Measurements from ENCODE around the gene AXL.
A peak's percentile ranks its signal among the peaks of the same experiment; 100 is the strongest.

AXL gene

GRCh38 chr19:41234512-41235168, 15.6 kb downstream of the AXL start:
- DNase-seq: no peak

DNA sequence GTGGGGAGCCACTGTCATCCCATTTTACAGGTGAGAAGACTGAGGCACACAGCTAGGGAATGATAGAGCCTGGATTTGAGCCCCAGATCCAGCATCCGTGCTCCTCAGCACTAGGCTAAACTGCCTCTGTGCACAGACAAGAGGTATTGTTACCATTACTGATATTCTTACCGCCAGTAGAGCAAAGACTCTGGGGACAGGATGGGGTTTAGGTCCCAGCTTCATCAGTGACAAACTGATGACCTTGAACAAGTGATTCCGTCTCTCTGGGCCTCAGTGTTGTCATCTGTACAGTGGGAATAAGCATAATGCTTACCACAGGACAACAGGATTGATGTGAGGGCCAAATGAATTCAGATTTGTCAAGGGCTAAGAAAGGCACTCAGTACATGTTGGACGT, 16.5 kb downstream of the AXL start:
- DNase-seq: no peak

- DNase-seq: peak in 2 of 56 donors; percentile 11 to 15
Observed at GRCh38 chr19:41238244-41238643, 19.2 kb downstream of the AXL start.

DNA sequence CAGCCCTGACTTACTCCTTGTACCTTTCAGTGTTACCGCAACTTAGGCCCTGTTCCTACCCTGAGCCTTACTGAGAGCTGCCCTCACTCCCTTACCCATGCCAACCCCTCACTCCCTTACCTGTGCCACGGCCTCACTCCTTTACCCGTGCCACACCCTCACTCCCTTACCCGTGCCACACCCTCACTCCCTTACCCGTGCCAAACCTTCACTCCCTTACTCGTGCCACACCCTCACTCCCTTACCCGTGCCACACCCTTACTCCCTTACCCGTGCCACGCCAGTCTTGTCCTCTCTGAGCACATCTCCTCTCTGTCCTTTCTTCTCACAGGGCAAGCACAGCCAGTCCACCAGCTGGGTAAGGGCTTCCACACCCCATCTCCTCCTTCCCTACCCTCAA, 20.3 kb downstream of the AXL start:
- DNase-seq: no peak

DNA sequence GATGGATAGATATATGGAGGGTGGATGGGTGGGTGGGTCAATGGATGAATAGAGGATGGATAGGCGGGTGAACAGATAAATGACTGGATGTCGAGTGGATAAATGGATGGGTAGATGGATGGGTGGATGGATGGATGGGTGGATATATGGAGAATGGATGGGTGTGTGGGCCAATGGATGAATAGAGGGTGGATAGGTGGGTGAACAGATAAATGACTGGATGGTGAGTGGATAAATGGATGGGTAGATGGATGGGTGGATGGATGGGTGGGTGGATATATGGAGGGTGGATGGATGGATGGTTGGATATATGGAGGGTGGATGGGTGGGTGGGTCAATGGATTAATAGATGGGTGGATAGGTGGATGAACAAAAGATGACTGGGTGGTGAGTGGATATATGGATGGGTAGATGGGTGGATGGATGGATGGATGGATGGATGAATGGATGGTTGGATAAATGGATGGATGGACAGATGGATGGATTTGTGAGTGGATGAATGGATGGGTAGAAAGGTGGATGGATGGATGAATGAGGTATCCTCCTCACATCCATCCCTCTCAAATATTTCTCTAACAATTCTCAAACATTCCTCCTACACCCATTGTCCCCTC, 21.0 kb downstream of the AXL start:
- no peak for DNase-seq

- DNase-seq: no peak
Observed at GRCh38 chr19:41241859-41242258, 22.8 kb downstream of the AXL start.

- DNase-seq: no peak
Observed at GRCh38 chr19:41244117-41244516, 25.1 kb downstream of the AXL start.

DNA sequence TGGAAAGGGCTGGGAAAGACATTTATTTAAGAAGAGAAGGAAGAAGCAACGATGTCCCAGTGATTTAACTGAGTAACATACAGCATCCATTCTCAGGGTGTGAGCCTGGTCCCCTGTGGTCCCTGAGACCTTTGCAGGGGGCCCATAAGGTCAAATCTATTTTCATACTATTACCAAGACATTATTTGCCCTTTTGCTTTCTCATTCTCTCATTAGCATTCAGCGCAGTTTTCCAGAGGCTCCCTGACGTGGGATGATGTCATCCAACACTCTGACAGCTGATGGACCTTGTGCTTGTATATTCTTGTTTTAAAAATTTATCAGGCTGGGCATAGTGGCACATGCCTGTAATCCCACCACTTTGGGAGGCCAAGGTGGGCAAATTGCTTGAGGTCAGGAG, 26.8 kb downstream of the AXL start:
- no peak for DNase-seq

DNA sequence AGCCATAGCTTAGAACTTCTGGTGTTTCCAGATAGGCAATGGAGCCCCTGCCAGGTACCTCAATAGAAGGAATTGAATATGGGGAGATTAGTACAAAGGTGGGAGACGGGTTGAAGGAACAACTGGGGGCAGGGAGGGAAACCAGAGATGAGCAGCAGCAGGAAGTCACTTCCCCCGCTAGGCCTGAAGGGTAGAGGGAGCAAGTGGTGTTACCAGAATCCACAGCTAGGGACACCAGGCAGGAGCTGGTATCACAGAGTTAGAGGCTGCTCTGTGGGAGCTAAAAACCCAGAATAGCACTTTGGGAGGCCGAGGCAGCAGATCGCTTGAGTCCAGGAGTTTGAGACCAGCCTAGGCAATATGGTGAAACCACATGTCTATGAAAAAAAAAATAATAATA, 29.9 kb downstream of the AXL start:
- no peak for DNase-seq

DNA sequence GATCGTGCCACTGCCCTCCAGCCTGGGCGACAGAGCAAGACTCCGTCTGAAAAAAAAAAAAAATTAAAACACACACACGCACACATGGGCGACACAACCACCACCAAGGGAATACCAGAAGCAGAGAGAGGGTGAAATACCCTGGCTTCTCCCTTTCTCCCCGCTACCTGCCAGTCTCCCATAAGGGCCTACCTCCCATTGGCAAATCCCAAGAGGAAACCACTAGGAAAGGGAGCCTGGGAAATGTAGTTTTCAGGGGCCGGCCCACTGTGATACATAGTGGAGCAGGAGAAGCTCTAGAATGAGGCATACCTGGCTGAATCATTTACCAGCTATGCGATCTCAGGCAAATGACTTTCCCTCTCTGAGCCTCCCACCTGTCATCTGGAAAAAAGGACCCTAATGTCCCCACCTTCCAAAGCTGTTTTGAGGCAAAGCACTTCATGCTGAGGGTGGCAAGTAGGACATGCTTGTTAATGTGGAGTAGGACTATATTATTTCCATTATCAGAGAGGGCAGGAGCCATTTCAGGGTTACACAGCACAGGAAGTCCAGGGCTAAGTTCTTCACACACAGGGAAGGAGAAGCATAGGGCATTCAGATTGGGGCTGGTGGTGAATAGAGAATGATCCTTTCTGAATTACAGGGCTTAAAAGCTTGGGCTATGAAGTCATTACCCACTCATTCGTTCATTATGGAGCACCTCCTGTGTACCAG, 30.8 kb downstream of the AXL start:
- DNase-seq: no peak

DNA sequence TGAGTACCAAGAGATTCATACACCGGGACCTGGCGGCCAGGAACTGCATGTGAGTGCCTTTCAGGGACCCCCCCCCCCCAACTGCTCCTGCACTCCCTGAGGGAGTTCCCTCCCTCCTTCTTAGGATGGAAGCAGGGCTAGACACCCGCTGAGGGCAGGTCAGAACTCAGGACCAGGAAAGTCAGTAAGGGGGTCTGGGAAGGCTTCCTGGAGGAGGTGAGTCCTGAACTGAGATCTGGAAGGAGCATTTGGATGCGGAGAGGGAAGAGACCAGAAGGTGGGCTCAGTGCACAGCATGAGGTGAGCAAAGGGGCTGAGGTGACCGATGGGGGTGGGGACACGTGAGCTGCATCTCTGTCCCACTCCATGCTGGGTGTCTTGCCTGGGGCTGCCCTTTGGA, 34.6 kb downstream of the AXL start:
- no peak for DNase-seq

DNA sequence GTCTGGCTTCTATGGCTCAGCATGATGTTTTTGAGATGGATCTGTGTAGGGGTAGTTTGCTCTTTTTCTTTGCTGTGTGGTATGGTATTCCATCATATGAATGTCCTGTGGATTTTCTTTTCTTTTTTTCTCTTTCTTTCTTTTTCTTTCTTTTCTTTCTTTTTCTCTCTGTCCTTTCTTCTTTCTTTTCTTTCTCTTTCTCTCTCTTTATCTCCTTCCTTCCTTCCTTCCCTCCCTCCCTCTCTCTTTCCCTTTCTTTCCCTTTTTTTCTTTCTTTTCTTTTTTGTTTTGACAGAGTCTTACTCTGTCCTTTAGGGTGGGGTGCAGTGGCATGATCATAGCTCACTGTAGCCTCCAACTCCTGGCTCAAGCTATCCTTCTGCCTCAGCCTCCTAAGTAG, 36.1 kb downstream of the AXL start:
- no peak for DNase-seq

DNA sequence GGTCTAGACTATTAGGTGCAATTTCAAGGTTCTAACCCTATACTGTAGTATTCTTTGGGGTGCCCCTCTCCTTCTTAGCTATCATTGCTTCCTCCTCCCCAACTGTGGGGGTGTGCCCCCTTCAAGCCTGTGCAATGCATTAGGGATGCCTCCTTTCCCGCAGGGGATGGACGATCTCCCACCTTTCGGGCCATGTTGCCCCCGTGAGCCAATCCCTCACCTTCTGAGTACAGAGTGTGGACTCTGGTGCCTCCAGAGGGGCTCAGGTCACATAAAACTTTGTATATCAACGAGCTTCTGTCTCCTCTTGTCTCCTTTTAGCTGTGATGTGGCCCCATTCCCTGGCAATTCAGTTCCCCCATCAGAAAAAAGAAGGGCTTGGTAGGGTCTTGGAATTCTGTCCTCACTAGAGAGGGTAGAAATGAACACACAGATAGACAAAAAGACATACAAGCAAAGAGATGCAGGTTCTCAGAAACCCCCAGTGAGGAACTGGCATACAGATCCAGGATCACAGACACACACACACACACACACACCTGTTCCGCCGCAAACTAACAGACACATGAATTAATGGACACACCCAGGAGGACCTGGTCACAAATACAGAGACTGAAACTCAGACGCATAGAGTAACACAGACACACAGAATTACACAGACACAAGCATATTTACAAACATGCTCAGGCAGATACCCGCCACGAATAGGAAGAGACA, 42.6 kb downstream of the AXL start:
- no peak for DNase-seq

- DNase-seq: peak in 48 of 56 donors; percentile 20 to 89 (median 66)
Observed at GRCh38 chr19:41263042-41263849, 44.2 kb downstream of the AXL start.

GRCh38 chr19:41263850-41264580, 45.0 kb downstream of the AXL start, which contains the start of gene HNRNPUL1:
HNRNPUL1 (plus strand) TSS chr19:41264372; CDS start chr19:41264504, 132 bp downstream.
- peak; percentile 93 to 100 (median 100) for DNase-seq

DNA sequence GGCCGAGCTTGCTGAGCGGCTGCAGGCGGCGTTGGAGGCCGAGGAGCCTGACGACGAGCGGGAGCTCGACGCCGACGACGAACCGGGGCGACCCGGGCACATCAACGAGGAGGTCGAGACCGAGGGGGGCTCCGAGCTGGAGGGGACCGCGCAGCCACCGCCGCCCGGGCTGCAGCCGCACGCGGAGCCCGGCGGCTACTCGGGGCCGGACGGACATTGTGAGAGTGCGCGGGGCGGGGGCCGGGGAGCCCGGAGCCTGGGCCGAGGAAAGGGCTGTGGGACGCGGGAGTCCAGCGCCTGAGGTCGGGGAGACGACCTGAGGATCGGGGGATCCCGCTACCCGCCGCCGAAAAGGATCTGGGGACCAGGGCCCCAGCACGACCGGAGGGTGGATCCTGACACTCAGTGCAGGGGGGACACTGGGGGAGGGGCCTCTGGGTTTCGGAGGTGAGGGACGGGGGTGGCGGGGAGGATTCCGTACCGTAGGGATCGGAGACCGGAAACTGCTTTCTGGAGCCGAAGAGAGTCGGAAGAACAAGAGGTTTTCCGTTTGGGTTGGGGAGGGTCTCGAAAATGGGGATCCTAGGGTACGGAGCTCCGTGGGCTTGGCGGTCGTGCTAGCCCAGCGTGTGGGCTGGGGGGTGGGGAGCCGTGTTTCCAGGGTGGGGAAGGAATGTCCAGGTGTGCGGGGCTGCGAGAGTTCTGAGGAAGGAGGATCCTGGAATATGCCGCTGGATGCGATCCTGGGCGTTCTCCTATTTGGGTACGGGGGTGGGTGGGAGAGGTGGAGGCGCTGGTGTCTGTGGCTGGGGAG, 45.8 kb downstream of the AXL start:
- peak in 22 of 56 donors; percentile 4 to 62 (median 30) for DNase-seq

GRCh38 chr19:41265395-41266153, 46.6 kb downstream of the AXL start:
- DNase-seq: peak in 1 of 56 donors; percentile 14

DNA sequence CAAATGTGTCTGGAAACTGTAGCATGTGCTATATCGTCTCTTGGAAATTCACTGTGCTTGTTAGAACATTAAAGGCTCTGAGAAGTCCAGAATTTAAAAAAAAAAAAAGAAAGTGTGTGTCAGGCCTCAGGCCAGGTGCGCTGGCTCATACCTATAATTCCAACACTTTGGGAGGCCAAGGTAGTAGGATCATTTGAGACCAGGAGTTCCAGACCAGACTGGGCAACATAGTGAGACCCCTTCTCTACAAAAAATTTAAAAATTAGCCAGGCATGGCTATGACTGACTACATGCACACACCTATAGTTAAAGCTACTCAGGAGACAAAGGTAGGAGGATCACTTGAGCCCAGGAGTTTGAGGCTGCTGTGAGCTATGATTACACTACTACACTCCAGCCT, 50.0 kb downstream of the AXL start:
- no peak for DNase-seq

DNA sequence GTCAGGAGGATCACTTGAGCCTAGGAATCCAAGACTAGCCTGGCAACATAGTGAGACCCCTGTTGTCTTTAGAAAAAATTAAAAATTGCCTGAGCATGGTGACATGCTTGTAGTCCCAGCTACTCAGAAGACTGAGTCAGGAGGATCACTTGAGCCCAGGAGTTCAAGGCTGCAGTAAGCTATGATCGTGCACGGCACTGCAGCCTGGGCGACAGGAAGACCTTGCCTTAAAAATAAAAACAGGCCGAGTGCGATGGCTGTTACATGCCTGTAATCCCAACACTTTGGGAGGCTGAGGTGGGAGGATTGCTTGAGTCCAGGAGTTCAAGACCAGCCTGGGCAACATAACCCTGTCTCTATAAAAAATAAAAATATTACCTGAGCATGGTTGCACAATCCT, 50.5 kb downstream of the AXL start:
- no peak for DNase-seq

Measured in amygdala (tissue), 56 donors.